NCI-H187 treated with DMSO at 0.1 percent for 48 hours (cell line): ENCODE results near the gene DEFB124.
"Not testable (repeated sequence)": the region's sequence is repeated elsewhere in the genome, so short reads cannot be mapped to it uniquely, and the experiment has no call there.

ENCODE experiments used
- DNase-seq: peaks from one replicate; lab custom pipeline; 2025; lab: John Stamatoyannopoulos, UW

DEFB124 gene

GRCh38 chr20:31488115-31488514, 13.2 kb upstream of the DEFB124 start:
- no peak for DNase-seq

DNA sequence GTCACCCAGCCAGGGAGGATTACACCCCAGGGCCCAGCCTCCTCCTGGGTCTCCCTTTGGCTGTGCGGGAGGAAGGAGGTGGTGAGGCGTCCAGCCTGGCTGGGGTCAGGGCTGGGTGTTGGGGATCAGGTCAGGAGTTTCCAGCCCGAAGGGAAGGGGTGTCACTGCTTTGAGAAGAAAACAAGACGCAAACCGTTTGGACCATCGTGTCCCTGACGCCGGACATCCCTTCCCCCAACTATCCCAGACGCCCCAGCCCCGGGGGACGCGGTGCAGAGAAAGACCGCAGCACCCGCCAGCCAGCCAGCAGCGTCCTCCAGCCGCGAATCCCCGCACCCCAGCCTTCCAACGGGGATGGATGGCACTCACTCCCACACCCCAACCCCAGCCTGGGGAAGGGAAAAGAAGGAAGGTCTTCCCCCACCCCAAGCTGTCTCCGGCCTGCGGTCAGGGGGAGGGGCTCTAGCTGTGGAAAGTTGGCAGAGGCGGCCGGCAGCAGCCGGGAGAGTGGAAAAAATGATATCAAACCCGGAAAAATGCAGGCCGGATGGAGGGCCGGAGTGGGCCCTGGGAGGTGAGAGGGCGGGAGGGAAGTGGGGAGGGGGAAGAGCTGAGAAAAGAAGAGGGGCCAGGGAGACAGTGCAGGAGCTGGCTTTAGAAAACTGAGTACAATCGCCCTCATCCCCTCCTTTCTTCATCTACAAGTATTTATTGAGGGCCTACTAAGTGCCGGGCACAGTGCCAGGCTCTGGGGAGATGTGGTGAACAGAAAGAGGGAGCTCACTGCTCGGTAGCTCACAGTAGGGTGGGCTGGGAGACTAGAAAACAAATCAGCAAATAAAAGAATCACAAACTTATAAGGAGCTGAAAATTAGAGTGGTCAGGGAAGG, 10.8 kb upstream of the DEFB124 start:
- no peak for DNase-seq

- no peak for DNase-seq
Observed at GRCh38 chr20:31484001-31484400, 9.1 kb upstream of the DEFB124 start.

DNA sequence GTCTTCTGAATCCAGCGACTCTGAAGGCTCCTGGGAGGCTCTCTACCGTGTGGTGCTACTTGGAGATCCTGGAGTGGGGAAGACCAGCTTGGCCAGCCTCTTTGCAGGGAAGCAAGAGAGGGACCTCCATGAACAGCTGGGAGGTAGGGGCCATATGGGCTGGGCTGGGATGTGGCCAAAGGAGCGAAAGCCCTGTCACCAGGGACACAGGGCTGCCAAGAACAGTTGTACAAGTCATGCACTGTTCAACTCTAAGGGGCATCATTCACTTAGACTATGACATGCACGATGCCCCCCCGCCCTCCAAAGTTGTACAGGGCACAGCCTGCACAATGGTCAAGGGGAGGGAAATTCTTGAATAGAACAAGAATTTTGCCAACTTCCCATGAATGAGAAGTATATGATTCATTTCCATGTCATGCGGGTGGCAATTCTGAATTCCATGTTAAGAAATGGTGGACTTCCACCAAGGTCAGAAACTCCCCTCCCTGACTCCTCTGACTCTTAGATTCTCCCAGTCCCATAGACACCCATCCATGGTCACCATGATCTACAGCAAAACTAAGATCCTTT, 1.8 kb upstream of the DEFB124 start:
- no peak for DNase-seq

DNA sequence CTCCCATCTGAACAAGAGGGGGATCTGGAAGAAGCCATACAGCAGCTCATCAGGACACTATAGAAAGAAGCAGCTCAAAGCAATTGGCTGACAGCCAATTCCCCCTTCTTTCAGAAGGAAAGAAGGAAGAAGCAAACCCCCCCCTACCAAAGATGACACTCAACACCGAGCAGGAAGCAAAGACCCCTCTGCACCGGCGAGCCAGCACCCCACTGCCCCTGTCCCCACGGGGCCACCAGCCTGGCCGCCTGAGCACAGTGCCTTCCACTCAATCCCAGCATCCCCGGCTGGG, 1.3 kb upstream of the DEFB124 start:
- DNase-seq = no peak

GRCh38 chr20:31475472-31476293, 756 bp upstream of the DEFB124 start:
- no peak for DNase-seq

DNA sequence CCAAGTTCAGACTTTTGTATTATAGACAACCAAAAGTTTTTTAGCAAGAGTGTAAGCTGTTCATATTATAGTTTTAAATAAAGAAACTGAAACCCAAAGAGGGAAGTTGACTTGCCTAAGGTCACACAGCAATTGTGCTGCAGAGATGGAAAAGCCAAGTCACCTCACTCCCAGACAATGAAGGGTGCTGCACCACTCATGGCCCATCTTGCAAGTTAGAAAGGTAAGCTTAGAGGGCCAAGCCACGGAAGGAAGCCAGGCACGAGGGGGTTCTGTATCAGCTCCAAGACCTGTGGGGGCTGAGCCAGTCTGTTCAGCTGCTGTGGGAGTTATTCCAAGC, 860 bp downstream of the DEFB124 start:
- DNase-seq = no peak

GRCh38 chr20:31473331-31474096, 1.4 kb downstream of the DEFB124 start:
- no peak for DNase-seq

DNA sequence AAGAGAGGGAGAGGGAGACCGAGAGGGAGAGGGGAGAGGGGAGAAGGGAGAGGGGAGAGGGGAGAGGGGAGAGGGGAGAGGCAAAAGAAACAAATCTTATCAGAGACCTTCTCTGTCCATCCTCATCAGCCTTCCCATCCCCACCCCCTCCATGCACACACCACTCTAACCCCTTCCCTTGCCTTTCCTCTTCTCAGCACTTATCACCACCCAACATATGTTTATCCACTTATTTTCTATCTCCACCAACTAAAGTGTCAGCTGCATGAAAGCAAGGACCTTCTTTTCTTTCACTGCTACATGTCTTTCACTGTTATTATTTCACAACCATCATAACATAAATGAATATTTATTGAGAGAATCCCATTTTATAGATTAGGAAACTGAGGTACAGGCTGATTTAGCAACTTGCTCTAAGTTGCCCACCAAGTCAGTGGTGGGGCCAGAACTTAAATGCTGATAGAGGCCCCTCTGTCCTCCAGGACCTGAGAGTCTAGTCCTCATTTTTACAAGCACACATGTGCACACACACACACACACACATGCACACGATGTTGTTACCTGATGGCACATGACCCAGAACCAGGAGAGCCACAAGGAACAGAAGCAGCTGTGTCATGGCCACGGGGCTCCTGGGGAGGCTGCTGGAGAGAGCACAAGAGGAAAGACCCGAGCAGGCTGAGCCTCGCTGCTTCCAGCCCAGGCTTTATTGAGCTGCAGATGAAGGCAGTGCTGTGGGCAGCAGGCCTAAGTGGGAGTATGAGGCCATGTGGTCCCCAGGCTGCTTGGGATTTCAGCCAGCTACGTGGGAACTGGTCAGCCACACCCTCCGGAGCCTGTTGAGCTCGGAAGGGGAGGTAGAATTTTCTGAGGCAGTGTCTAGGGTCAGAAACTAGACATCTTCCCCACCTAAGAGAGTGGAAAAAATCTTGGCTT, 2.3 kb downstream of the DEFB124 start:
- DNase-seq = no peak

GRCh38 chr20:31470946-31471345, 4.0 kb downstream of the DEFB124 start:
- DNase-seq = not testable (repeated sequence)

DNA sequence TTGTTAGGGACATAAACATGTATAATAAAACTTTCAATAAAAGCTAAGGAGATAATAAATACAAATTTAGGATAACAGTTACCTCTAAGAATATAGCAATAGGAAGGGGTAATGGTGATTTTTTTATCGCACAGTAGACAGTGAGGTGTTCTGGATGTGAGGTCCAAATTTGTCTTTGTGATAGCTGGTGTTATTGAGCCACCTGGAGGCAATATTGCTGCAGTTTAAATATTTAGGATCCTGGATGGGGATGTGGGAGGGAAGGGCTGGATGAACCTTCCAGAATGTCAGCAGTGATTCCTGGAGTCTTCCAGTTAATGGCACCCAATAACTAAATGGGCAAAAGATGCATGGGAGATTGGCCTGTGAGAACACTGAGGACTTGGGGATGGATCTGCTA, 20.6 kb downstream of the DEFB124 start:
- DNase-seq = no peak

DNA sequence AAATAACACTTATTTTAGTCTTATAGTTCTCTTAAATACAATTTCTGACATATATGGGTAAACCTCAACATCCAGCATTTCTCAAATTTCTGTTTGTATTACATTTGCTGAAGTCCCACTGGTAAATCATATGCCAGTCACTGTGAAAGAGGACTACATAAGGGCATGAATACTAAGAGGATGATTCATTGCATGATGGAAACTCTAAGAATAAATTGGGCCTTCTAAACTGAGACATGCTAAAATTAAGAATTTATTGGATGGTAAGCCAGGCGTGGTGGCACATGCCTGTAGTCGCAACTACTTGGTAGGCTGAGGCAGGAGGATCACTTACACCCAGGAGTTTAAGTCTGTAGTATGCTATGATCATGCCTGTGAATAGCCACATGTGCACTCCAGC, 22.4 kb downstream of the DEFB124 start:
- DNase-seq = no peak

DNA sequence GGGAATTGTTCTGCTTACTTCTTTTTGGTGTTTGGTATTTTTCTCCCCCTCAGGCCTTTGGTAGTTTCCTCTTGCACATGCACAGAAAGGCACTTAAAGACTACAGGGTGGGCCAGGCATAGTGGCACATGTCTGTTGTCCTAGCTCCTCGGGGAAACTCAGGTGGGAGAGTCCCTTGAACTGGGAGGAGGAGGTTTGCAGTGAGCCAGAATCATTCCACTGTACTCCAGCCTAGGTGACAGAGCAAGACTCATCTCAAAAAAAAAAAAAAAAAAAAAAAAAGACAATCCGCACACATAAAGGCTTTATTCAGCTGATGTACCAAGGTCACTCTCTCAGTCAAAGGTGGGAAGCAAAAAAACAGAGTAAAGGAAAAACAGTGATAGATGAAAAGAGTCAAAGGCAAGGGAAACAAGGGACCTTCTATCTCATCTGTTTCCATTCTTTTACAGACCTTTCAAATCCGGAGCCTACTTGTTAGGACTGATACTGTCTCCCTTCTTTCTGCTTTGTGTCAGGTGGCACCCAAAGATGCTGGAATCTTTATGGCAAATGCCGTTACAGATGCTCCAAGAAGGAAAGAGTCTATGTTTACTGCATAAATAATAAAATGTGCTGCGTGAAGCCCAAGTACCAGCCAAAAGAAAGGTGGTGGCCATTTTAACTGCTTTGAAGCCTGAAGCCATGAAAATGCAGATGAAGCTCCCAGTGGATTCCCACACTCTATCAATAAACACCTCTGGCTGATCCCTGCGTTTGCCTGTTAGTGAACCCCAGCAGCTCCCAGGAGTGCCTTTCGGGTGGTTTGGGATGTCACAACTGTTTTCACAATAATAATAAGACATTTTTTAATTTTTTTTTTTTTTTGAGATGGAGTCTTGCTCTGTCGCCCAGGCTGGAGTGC, 25.2 kb downstream of the DEFB124 start:
- DNase-seq = no peak

- no peak for DNase-seq
Observed at GRCh38 chr20:31446084-31446819, 28.7 kb downstream of the DEFB124 start.

DNA sequence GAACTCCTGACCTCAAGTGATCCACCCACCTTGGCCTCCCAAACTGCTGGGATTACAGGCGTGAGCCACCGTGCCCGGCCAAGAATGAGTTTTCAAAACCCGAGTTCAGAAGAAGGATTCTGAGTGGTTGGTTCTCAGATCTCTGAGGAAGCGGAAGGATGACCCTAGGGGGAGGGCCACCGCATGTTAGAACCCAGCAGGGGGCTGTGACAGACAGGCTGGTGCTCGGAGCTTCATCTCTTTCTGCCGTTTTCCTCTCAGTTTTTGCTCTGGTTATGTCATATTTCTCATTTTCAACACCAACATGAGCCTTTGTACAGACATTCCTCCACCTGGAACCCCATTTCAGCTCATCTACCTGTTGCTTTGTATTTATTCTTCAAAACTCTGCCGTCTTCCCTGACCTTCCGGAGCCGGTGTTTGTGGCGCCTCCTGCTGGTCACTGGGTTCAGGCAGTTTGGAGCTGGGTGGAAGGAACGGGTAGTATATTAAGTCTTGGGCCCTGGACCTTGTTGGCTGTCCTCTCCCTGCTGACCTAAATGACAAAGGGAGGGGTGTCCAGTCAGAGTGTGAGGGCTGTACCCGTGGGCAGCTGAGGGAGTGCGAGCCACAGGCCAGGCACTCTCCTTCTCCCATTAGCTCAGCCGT, 34.8 kb downstream of the DEFB124 start, which contains the start of gene DEFB123:
Gene DEFB123, plus strand, starts transcription at position 621 of the 648 bp plus-strand sequence. CDS start 67 bp downstream, outside the sequence.
- no peak for DNase-seq

DNA sequence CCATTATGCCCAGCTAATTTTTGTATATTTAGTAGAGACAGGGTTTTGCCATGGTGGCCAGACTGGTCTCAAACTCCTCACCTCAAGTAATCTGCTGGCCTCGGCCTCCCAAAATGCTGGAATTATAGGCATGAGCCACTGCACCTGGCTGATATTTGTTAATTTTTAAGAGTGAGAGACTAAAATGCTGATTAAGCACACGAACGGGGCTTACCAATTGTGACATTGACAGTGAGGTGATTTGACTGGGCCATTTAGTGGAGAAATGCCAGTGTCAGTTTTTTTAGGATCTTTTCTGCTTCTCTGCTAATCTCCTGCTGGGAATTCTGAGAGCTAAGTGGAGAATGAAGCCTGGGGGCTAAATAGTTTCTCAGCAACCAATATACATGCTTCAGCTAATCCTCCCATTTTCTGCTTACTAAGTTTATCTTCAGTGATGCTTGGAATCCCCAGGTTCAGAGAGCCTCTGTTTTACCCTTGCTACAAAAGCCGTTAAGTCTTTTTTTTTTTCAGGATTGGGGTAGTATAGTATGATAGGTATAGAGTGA, 44.3 kb downstream of the DEFB124 start:
- DNase-seq = no peak

GRCh38 chr20:31427576-31427975, 47.4 kb downstream of the DEFB124 start:
- DNase-seq = not testable (repeated sequence)

DNA sequence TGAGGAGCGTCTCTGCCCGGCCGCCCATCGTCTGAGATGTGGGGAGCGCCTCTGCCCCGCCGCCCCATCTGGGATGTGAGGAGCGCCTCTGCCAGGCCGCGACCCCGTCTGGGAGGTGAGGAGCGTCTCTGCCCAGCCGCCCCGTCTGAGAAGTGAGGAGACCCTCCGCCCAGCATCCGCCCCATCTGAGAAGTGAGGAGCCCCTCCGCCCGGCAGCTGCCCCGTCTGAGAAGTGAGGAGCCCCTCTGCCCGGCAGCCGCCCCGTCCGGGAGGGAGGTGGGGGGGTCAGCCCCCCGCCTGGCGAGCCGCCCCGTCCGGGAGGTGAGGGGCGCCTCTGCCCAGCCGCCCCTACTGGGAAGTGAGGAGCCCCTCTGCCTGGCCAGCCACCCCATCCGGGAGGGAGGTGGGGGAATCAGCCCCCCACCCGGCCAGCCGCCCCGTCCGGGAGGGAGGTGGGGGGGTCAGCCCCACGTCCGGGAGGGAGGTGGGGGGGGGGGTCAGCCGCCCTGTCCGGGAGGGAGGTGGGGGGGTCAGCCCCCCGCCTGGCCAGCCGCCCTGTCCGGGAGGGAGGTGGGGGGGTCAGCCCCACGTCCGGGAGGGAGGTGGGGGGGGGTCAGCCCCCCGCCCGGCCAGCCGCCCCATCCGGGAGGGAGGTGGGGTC, 47.9 kb downstream of the DEFB124 start:
- DNase-seq = not testable (repeated sequence)
